ENCODE measurements around the gene GTF3C1. TPM values are rescaled to one million over a fixed set of nuclear protein-coding genes. Genes with fewer than 3 reads are reported as not detected.

GTF3C1 gene
- total RNA-seq, 1 donor from 2014 or later: 69.2 TPM

DNA sequence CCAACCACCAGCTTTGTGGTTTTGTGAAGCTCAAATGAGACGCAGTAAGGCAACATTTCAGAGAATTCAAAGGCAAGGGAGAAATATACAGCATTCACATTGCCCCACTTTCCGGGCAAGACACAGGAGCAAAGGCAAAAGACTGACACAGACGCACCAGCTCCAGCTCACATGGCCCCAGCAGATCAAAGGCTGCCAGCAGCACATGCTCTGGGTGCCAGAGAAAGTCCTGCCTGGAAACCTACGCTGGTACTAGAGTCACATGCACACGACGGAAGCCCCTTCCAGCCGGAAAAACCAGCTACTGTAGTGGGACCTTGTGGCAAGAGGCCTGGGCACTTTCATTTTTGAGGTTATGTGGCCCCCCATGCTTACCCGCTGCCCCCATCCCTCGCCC lies 50.1 kb downstream of the GTF3C1 start:
- no peak for DNase-seq (ENCODE audit: low spot score)
- Mint-ChIP-seq H3K9me3 (ENCODE audit: low read depth) (no peaks in the 10 kb centered on the region), H3K4me1 (ENCODE audit: low read depth) (no peaks in the 10 kb centered on the region), H3K4me3 (ENCODE audit: unreplicated experiment) (no peak overlapping the region), H3K27me3 (ENCODE audit: low read depth) (no peaks in the 10 kb centered on the region), H3K27ac (ENCODE audit: unreplicated experiment) (no peak overlapping the region), H3K36me3 (ENCODE audit: low read depth) (peaks cover 66% of the 10 kb centered on the region)
- TF ChIP-seq, protein P1, sequence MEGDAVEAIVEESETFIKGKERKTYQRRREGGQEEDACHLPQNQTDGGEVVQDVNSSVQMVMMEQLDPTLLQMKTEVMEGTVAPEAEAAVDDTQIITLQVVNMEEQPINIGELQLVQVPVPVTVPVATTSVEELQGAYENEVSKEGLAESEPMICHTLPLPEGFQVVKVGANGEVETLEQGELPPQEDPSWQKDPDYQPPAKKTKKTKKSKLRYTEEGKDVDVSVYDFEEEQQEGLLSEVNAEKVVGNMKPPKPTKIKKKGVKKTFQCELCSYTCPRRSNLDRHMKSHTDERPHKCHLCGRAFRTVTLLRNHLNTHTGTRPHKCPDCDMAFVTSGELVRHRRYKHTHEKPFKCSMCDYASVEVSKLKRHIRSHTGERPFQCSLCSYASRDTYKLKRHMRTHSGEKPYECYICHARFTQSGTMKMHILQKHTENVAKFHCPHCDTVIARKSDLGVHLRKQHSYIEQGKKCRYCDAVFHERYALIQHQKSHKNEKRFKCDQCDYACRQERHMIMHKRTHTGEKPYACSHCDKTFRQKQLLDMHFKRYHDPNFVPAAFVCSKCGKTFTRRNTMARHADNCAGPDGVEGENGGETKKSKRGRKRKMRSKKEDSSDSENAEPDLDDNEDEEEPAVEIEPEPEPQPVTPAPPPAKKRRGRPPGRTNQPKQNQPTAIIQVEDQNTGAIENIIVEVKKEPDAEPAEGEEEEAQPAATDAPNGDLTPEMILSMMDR (IDR thresholded peaks at IDR 0.05): no peak

GRCh38 chr16:27498916-27499658 lies 50.6 kb downstream of the GTF3C1 start:
- Mint-ChIP-seq H3K36me3 (ENCODE audit: low read depth) (peaks cover 68% of the 10 kb centered on the region), H3K4me3 (ENCODE audit: unreplicated experiment) (no peak overlapping the region), H3K27me3 (ENCODE audit: low read depth) (no peaks in the 10 kb centered on the region), H3K27ac (ENCODE audit: unreplicated experiment) (no peak overlapping the region), H3K4me1 (ENCODE audit: low read depth) (no peaks in the 10 kb centered on the region), H3K9me3 (ENCODE audit: low read depth) (no peaks in the 10 kb centered on the region)
- TF ChIP-seq, protein P1 (IDR thresholded peaks at IDR 0.05): no peak
- DNase-seq (ENCODE audit: low spot score): no peak

- no peak overlapping the region for H3K27ac Mint-ChIP-seq (ENCODE audit: unreplicated experiment)
- TF ChIP-seq, protein P1 (IDR thresholded peaks at IDR 0.05): no peak
- no peak overlapping the region for H3K4me3 Mint-ChIP-seq (ENCODE audit: unreplicated experiment)
- DNase-seq (ENCODE audit: low spot score): no peak
- no peaks in the 10 kb centered on the region for H3K27me3 Mint-ChIP-seq (ENCODE audit: low read depth)
- H3K9me3 Mint-ChIP-seq (ENCODE audit: low read depth): no peaks in the 10 kb centered on the region
- peaks cover 60% of the 10 kb centered on the region for H3K36me3 Mint-ChIP-seq (ENCODE audit: low read depth)
- H3K4me1 Mint-ChIP-seq (ENCODE audit: low read depth): no peaks in the 10 kb centered on the region
These were observed 51.5 kb downstream of the GTF3C1 start for GRCh38 chr16:27498031-27498825.

DNA sequence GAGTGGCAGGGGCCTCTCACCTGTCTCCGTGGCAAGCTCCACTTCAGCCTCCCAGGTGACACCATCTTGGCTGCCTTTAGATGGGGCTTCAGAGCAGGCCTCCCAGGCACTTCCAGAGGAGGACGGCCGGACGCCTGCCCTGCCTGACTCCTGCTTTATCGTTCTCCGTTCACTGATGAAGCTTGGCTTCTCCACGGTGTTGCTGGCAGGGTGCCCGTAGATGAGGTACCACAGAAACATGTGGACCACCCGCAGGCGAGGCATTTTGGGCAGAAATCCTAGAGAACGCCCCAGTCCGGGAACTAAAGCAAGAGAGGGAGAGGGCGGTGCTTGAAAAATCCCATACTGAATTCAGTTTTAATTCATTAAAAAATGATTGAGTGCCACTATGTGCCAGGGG lies 54.5 kb downstream of the GTF3C1 start:
- H3K9me3 Mint-ChIP-seq (ENCODE audit: low read depth): no peaks in the 10 kb centered on the region
- H3K27me3 Mint-ChIP-seq (ENCODE audit: low read depth): no peaks in the 10 kb centered on the region
- no peak overlapping the region for H3K27ac Mint-ChIP-seq (ENCODE audit: unreplicated experiment)
- TF ChIP-seq, protein P1 (IDR thresholded peaks at IDR 0.05): no peak
- no peak for DNase-seq (ENCODE audit: low spot score)
- no peaks in the 10 kb centered on the region for H3K4me1 Mint-ChIP-seq (ENCODE audit: low read depth)
- no peak overlapping the region for H3K4me3 Mint-ChIP-seq (ENCODE audit: unreplicated experiment)
- peaks cover 48% of the 10 kb centered on the region for H3K36me3 Mint-ChIP-seq (ENCODE audit: low read depth)

GRCh38 chr16:27492588-27492979 lies 57.1 kb downstream of the GTF3C1 start:
- no peaks in the 10 kb centered on the region for H3K4me1 Mint-ChIP-seq (ENCODE audit: low read depth)
- TF ChIP-seq, protein P1 (IDR thresholded peaks at IDR 0.05): no peak
- H3K4me3 Mint-ChIP-seq (ENCODE audit: unreplicated experiment): no peak overlapping the region
- H3K36me3 Mint-ChIP-seq (ENCODE audit: low read depth): peaks cover 48% of the 10 kb centered on the region
- no peaks in the 10 kb centered on the region for H3K27me3 Mint-ChIP-seq (ENCODE audit: low read depth)
- no peaks in the 10 kb centered on the region for H3K9me3 Mint-ChIP-seq (ENCODE audit: low read depth)
- no peak for DNase-seq (ENCODE audit: low spot score)
- no peak overlapping the region for H3K27ac Mint-ChIP-seq (ENCODE audit: unreplicated experiment)

Data from chondrocyte (in vitro differentiated cells).